ENCODE results near the gene PARN.
"Not testable (repeated sequence)": the region's sequence is repeated elsewhere in the genome, so short reads cannot be mapped to it uniquely, and the experiment has no call there.

PARN gene

DNA sequence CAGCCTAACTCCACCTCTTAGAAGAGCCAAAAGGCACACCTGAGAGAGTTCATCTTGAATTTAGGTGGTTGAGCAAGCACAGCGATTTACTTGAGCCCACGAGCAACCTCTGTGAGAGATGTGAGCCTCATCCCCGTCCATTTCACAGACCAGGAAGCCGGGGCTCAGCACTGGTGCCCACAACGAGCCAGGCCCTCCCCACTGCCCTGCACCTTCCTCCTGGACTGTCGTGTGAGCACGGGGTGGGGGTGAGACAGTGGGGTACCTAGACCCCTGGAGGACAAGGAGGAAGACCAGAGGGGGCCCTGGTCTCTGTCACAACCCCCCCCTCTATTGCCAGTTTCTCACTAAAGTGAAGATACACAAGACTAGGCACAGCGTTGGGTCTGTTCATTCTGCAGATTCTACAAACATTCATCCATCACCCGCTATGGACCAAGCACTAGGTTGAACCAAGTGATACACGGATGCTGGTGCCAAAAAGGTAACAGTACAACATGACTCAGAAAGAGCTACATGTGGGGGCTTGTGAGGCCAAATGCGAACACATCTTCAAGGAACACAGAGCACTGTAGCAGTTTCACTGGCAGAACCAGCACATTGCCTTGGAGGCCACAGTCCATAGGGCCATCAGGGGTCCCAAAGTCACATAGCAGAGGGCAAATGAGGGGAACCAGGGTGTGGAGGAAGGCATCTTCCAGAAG lies 231.9 kb downstream of the PARN start:
- Histone ChIP-seq H3K4me3 (no peak overlapping the region), H3K9ac (ENCODE audit: insufficient read length) (no peak overlapping the region), H3K36me3 (ENCODE audit: insufficient read depth, low read length) (no peaks in the 10 kb centered on the region), H3K9me3 (ENCODE audit: low read depth, low read length) (no peaks in the 10 kb centered on the region), H3K27ac (no peak overlapping the region)
- no peak for TF ChIP-seq EZH2 (IDR thresholded peaks at IDR 0.05)
- no peak for TF ChIP-seq FOXP2 (optimal IDR thresholded peaks at IDR 0.05; ENCODE audit: control extremely low read depth, extremely low read length, insufficient read depth)
- no peak for TF ChIP-seq POLR2AphosphoS5 (IDR thresholded peaks at IDR 0.05; ENCODE audit: borderline replicate concordance, low read depth, low read length)
- no peak for DNase-seq (ENCODE audit: low read depth, low spot score)

DNA sequence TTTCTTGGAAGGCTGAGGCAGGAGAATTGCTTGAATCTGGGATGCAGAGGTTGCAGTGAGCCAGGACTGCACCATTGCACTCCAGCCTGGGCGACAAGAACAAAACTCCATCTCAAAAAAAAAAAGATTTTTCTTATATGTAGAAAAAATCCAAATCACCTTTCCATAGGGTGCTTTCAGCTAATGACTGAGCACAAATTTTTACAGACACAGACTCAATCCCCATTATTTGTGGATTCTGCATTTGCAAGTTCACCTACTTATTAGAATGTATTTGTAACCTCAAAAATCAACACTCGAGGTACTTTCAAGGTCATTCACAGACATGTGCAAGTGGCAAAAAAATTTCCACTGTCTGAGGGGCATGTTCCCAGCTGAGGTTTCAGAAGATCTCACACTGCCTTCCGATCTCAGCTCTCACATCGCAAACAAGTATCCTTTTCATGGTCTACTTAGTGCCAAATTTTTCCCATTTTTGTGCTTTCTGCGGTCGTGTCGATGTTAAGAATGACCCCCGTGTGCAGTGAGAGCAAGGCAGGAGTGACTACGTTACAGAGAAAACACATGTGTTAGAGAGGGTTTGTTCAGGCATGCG lies 234.3 kb downstream of the PARN start:
- H3K36me3 ChIP-seq (ENCODE audit: insufficient read depth, low read length); H3K9ac ChIP-seq (ENCODE audit: insufficient read length); H3K9me3 ChIP-seq (ENCODE audit: low read depth, low read length); H3K4me3 ChIP-seq; H3K27ac ChIP-seq; DNase-seq (ENCODE audit: low read depth, low spot score): not testable (repeated sequence)

DNA sequence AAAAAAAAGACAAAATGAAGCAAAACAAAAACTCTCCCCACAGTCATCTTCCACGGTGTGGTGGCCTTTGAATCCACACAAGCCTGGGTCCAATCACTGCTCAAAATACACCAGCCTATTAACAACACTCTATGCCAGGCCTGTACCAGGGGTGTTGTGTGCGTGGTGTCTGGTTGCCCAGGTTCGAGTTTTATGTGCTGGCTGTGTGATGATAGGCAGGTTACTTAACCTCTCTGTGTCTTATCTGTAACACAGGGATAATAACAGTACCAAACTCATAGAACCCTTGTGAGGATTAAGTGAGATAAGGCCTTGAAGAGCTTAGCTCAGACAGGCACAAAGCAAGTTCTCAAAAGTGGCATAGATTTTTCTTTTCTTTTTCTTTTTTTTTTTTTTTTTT lies 235.2 kb downstream of the PARN start:
- Histone ChIP-seq H3K9ac (ENCODE audit: insufficient read length) (no peak overlapping the region), H3K27ac (no peak overlapping the region), H3K4me3 (no peak overlapping the region), H3K36me3 (ENCODE audit: insufficient read depth, low read length) (no peaks in the 10 kb centered on the region), H3K9me3 (ENCODE audit: low read depth, low read length) (no peaks in the 10 kb centered on the region)
- no peak for TF ChIP-seq FOXP2 (optimal IDR thresholded peaks at IDR 0.05; ENCODE audit: control extremely low read depth, extremely low read length, insufficient read depth)
- TF ChIP-seq EZH2 (IDR thresholded peaks at IDR 0.05): no peak
- no peak for TF ChIP-seq POLR2AphosphoS5 (IDR thresholded peaks at IDR 0.05; ENCODE audit: borderline replicate concordance, low read depth, low read length)
- DNase-seq (ENCODE audit: low read depth, low spot score): no peak

DNA sequence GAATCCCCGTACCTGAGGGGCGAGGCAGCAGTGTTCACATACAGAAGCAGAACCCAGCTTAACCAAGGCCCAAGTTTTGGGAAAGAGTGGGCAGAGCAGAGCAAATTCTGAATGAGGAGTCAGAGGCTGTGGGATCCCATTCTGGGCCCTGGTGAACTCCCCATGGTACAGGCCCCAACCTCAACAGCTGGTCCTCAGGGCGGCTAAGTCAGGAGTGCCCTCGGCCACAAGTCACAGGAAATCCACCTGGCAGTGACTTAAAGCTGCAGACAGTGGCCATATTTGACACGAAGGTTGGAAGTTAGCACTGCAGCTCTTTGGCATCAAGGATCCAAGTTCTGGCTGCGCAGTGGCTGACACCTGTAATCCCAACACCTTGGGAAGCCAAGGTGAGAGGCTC lies 237.1 kb downstream of the PARN start:
- H3K4me3 ChIP-seq: no peak overlapping the region
- TF ChIP-seq POLR2AphosphoS5 (IDR thresholded peaks at IDR 0.05; ENCODE audit: borderline replicate concordance, low read depth, low read length) (no peak), FOXP2 (optimal IDR thresholded peaks at IDR 0.05; ENCODE audit: control extremely low read depth, extremely low read length, insufficient read depth) (no peak), EZH2 (IDR thresholded peaks at IDR 0.05) (no peak)
- H3K27ac ChIP-seq: no peak overlapping the region
- H3K9ac ChIP-seq (ENCODE audit: insufficient read length): no peak overlapping the region
- DNase-seq (ENCODE audit: low read depth, low spot score): no peak
- H3K9me3 ChIP-seq (ENCODE audit: low read depth, low read length): no peaks in the 10 kb centered on the region
- H3K36me3 ChIP-seq (ENCODE audit: insufficient read depth, low read length): no peaks in the 10 kb centered on the region

DNA sequence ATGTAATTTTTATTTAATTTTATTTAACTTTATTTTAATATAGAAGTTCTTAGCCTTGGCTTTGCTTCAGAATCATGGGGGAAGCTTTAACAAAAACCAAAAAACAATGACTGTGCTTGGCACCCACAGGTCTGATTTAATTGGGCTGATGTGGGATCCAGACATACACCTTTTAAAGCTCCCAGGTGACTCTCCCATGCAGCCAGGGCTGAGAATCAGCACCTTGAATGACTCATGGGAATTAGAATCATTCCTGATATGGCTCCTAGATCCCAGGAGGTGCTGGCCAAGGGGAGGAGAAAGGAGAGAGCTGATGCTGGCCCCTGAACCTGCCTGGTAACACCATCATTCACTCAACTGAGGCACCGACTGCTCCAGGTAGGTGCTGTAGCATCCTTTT lies 240.7 kb downstream of the PARN start:
- no peak overlapping the region for H3K9ac ChIP-seq (ENCODE audit: insufficient read length)
- no peak overlapping the region for H3K27ac ChIP-seq
- DNase-seq (ENCODE audit: low read depth, low spot score): no peak
- no peak overlapping the region for H3K4me3 ChIP-seq
- no peaks in the 10 kb centered on the region for H3K9me3 ChIP-seq (ENCODE audit: low read depth, low read length)
- H3K36me3 ChIP-seq (ENCODE audit: insufficient read depth, low read length): no peaks in the 10 kb centered on the region
- TF ChIP-seq POLR2AphosphoS5 (IDR thresholded peaks at IDR 0.05; ENCODE audit: borderline replicate concordance, low read depth, low read length) (no peak), FOXP2 (optimal IDR thresholded peaks at IDR 0.05; ENCODE audit: control extremely low read depth, extremely low read length, insufficient read depth) (no peak), EZH2 (IDR thresholded peaks at IDR 0.05) (no peak)

DNA sequence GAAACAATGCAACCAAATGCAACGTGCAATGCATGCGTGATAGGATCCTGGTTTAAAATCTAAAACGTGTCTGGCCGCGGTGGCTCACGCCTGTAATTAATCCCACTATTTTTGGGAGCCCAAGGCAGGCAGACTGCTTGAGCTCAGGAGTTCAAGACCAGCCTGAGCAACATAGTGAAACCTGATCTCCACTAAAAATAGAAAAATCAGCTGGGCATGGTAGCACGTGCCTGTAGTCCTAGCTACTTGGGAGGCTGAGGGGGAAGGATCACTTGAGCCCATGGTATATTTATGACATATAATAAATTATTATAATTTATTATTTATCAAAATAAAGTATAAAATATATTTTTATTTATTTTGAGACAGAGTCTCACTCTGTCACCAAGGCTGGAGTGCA lies 241.8 kb downstream of the PARN start:
- TF ChIP-seq EZH2 (IDR thresholded peaks at IDR 0.05) (no peak), POLR2AphosphoS5 (IDR thresholded peaks at IDR 0.05; ENCODE audit: borderline replicate concordance, low read depth, low read length) (no peak), FOXP2 (optimal IDR thresholded peaks at IDR 0.05; ENCODE audit: control extremely low read depth, extremely low read length, insufficient read depth) (no peak)
- H3K4me3 ChIP-seq: no peak overlapping the region
- H3K27ac ChIP-seq: no peak overlapping the region
- DNase-seq (ENCODE audit: low read depth, low spot score): no peak
- H3K9me3 ChIP-seq (ENCODE audit: low read depth, low read length): no peaks in the 10 kb centered on the region
- H3K36me3 ChIP-seq (ENCODE audit: insufficient read depth, low read length): no peaks in the 10 kb centered on the region
- no peak overlapping the region for H3K9ac ChIP-seq (ENCODE audit: insufficient read length)

DNA sequence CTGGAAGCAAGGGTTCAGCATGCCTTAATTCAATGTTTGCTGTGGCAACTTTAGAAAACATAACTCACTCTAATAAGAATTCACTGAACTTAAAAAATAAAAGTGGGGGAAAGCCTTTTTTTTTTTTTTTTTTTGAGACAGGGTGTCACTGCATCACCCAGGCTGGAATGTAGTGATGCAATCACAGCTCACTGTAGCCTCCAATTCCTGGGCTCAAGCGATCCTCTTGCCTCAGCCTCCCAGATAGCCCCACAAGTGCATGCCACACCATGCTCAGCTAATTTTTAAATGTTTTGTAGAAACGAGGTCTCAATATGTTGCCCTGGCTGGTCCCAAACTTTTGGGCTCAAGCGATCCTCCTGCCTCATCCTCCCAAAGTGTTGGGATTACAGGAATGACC lies 243.9 kb downstream of the PARN start:
- Histone ChIP-seq H3K4me3 (no peak overlapping the region), H3K27ac (no peak overlapping the region), H3K9ac (ENCODE audit: insufficient read length) (no peak overlapping the region), H3K9me3 (ENCODE audit: low read depth, low read length) (no peaks in the 10 kb centered on the region), H3K36me3 (ENCODE audit: insufficient read depth, low read length) (no peaks in the 10 kb centered on the region)
- no peak for TF ChIP-seq EZH2 (IDR thresholded peaks at IDR 0.05)
- no peak for TF ChIP-seq FOXP2 (optimal IDR thresholded peaks at IDR 0.05; ENCODE audit: control extremely low read depth, extremely low read length, insufficient read depth)
- TF ChIP-seq POLR2AphosphoS5 (IDR thresholded peaks at IDR 0.05; ENCODE audit: borderline replicate concordance, low read depth, low read length): no peak
- no peak for DNase-seq (ENCODE audit: low read depth, low spot score)
